Measurements from ENCODE around the gene PFN4.

PFN4 gene

DNA sequence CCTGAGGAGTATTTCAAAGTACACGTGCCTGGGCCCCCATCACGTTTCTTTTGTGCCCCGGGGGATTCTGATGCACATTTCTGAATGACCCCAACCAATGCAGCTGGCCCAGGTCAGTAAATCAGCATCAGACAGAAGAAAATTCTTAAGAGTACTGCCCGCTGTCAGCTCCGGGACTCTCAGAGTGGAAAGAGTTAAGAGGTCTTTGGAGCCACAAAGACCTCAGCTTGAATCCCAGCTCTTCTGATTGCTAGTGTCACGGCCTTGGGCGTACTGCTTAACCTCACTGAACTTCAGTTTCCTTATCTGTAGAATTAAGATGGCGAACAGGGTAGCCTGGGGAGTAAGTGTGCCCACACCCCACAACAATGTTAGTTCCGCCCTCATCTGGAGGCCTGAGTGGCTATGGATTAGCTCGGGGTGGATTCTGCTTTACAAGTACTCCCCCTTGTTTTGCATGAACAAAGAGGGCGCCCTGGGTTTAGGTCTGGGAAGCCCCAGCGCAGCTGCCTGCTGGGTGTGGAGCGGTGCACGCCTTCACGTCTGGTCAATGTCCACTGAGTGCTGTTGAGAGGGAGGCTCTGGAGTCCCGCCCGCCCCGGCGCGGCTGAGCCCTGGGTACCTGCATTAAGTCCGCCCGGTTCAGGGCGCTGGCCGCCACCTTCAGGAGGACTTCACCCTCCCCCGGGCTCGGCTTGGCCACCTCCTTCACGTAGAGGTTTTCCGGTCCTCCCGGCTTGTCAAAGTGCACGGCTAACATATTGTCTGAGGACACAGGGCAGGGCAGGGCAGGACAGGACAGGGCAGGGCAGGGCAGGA lies 39.4 kb downstream of the PFN4 start:
- peaks cover 12% of the 10 kb centered on the region for H3K4me1 ChIP-seq
- peaks cover 13% of the 10 kb centered on the region for H3K79me2 ChIP-seq
- peak overlapping the region; percentile 51 for H3K4me3 ChIP-seq (ENCODE audit: low read depth, low read length)
- no peaks in the 10 kb centered on the region for H3K9me3 ChIP-seq (ENCODE audit: control insufficient read depth, low read length)
- no peak overlapping the region for H3K9ac ChIP-seq
- peak overlapping the region; percentile 96 for H2AFZ ChIP-seq
- H3K27ac ChIP-seq = peak overlapping the region; percentile 95
- H3K36me3 ChIP-seq (ENCODE audit: control insufficient read depth, insufficient read depth, low read length) = no peaks in the 10 kb centered on the region
- no peaks in the 10 kb centered on the region for H3K27me3 ChIP-seq (ENCODE audit: control insufficient read depth, insufficient read depth, low read length)
- H3K4me2 ChIP-seq (ENCODE audit: low read length) = peak overlapping the region; percentile 89
- no peak for TF ChIP-seq CTCF (IDR thresholded peaks at IDR 0.05)

- Histone ChIP-seq H3K4me2 (ENCODE audit: low read length) (no peak overlapping the region), H3K36me3 (ENCODE audit: control insufficient read depth, insufficient read depth, low read length) (no peaks in the 10 kb centered on the region), H3K79me2 (peaks cover 13% of the 10 kb centered on the region), H3K4me1 (peaks cover 12% of the 10 kb centered on the region), H2AFZ (peak overlapping the region; percentile 96), H3K27ac (peak overlapping the region; percentile 95), H3K4me3 (ENCODE audit: low read depth, low read length) (no peak overlapping the region), H3K9ac (no peak overlapping the region), H3K27me3 (ENCODE audit: control insufficient read depth, insufficient read depth, low read length) (no peaks in the 10 kb centered on the region), H3K9me3 (ENCODE audit: control insufficient read depth, low read length) (no peaks in the 10 kb centered on the region)
- no peak for TF ChIP-seq CTCF (IDR thresholded peaks at IDR 0.05)
Observed at GRCh38 chr2:24082787-24083566, 40.2 kb downstream of the PFN4 start.

GRCh38 chr2:24080701-24081100 lies 42.4 kb downstream of the PFN4 start:
- H3K27ac ChIP-seq = no peak overlapping the region
- H3K9me3 ChIP-seq (ENCODE audit: control insufficient read depth, low read length) = no peaks in the 10 kb centered on the region
- no peak overlapping the region for H3K4me3 ChIP-seq (ENCODE audit: low read depth, low read length)
- no peak overlapping the region for H2AFZ ChIP-seq
- H3K79me2 ChIP-seq = peaks cover 14% of the 10 kb centered on the region
- TF ChIP-seq CTCF (IDR thresholded peaks at IDR 0.05) = no peak
- no peaks in the 10 kb centered on the region for H3K27me3 ChIP-seq (ENCODE audit: control insufficient read depth, insufficient read depth, low read length)
- peaks cover 12% of the 10 kb centered on the region for H3K4me1 ChIP-seq
- no peak overlapping the region for H3K9ac ChIP-seq
- H3K36me3 ChIP-seq (ENCODE audit: control insufficient read depth, insufficient read depth, low read length) = no peaks in the 10 kb centered on the region
- H3K4me2 ChIP-seq (ENCODE audit: low read length) = no peak overlapping the region

DNA sequence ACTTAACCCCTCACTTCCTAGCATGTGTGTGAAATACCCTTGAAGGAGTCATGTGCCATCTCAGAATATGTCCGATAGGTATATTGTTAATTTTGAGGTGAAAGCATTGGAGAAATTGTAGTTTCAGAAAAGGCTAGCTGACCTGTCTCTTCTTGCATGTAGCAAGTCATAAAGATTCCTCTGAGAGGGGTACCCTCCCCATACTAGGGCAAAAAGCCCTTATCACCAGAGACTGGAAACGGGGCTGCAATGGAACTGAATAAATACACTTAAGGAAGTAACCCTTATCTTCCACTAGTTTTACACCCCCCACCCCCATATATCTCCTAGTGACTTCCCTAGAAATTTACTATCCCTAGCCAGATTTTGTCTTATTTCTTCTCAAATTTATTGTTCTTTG lies 45.3 kb downstream of the PFN4 start:
- H3K9ac ChIP-seq = no peak overlapping the region
- H3K4me2 ChIP-seq (ENCODE audit: low read length) = peak overlapping the region; percentile 89
- no peaks in the 10 kb centered on the region for H3K9me3 ChIP-seq (ENCODE audit: control insufficient read depth, low read length)
- H3K27ac ChIP-seq = peak overlapping the region; percentile 78
- no peaks in the 10 kb centered on the region for H3K27me3 ChIP-seq (ENCODE audit: control insufficient read depth, insufficient read depth, low read length)
- peaks cover 19% of the 10 kb centered on the region for H3K79me2 ChIP-seq
- peak overlapping the region; percentile 71 for H2AFZ ChIP-seq
- H3K4me3 ChIP-seq (ENCODE audit: low read depth, low read length) = peak overlapping the region; percentile 79
- no peaks in the 10 kb centered on the region for H3K36me3 ChIP-seq (ENCODE audit: control insufficient read depth, insufficient read depth, low read length)
- peaks cover 11% of the 10 kb centered on the region for H3K4me1 ChIP-seq
- no peak for TF ChIP-seq CTCF (IDR thresholded peaks at IDR 0.05)

Measured in parathyroid adenoma (tissue), 2 donors.